GDM1 (cell line): ENCODE results near the gene YWHAG.
A peak's percentile ranks its signal among the peaks of the same experiment; 100 is the strongest.
"Not testable (repeated sequence)": the region's sequence is repeated elsewhere in the genome, so short reads cannot be mapped to it uniquely, and the experiment has no call there.

Source experiments
- DNase-seq: peaks from one replicate; lab custom pipeline; 2025; lab: John Stamatoyannopoulos, UW

YWHAG gene

DNA sequence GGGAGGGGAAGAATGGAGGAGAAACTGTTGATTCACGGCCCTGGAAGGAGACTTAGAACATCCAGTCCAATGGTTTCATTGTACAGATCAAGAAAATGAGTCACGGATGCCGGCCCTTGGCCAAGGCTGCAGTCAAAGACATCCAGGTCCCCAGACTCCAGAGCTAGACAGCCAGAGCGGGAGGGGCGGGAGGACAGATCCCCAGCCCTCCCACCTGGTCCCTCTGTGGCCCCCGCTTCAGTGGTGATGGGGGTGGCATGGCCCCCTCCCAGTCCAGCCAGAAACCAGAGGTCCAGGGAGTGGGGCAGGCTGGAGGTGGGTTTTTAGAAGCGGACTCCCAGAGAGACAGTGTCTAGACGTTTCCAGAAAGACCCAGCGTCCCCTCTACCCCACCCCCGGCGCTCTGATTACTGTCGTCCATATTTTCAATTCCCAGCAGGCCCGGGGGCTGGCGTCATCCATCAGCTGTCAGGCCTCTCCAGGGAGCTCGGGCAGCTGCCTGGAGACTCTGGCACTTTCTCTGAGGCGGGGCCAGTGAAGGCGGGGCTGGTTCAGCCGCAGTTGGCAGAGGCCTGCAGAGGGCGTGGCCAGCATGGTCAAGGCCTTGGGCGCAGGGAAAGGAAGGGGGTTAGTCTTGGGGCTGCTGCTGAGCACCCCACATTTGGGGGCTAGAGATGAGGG lies 64.3 kb downstream of the YWHAG start:
- no peak for DNase-seq

DNA sequence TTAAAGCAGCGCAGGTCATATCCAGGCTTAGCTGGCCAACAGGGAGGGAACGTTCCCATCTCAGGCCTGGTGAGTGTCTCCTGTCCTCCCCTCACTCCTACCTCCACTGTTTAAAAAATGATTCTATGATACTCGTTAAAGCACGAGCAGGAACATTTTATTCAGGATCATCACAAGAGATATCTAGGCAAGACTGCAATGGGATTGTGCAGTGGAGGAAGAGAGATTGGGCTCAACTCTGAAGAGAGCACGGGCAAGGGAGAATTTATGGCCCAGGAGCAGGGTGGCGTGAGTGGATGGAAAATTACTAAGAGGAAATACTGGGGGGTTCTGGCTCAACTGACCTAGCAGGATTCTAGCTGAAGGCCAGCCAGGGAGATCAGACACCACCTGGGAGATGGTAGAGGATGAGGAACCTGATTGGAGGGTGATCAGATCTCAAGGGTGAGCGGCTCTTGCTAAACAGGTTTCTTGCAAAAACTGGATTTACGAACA lies 65.3 kb downstream of the YWHAG start:
- DNase-seq: no peak

DNA sequence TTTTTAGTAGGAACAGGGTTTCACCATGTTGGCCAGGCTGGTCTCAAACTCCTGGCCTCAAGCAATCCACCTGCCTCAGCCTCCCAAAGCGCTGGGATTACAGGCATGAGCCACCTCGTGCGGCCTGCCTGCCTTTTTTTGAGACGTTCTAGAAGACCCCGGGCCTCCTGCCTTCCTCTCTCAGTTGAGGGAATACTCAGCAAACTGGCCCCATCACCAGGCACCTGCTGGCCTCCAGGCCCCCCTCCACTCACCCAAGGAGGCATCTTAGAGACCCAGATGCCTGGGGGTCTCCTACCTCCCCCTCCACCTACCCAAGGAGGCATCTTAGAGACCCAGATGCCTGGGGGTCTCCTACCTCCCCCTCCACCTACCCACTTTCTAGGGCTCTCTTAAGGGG lies 65.9 kb downstream of the YWHAG start:
- not testable (repeated sequence) for DNase-seq

DNA sequence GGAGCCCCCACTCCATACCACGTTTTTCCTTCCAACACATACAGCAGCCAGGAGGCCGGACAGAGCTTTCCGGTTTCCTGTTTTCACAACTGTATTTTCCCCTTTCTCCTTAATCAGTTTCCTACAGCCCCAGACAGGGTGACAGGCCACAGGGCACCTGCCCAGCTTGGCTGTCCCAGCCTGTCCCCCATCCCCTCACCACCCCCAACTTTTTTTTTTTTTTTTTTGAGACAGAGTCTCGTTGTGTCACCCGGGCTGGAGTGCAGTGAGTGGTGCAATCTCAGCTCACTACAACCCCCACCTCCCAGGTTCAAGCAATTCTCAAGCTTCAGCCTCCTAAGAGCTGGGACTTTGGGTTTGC lies 66.6 kb downstream of the YWHAG start:
- DNase-seq: peak; percentile 79

DNA sequence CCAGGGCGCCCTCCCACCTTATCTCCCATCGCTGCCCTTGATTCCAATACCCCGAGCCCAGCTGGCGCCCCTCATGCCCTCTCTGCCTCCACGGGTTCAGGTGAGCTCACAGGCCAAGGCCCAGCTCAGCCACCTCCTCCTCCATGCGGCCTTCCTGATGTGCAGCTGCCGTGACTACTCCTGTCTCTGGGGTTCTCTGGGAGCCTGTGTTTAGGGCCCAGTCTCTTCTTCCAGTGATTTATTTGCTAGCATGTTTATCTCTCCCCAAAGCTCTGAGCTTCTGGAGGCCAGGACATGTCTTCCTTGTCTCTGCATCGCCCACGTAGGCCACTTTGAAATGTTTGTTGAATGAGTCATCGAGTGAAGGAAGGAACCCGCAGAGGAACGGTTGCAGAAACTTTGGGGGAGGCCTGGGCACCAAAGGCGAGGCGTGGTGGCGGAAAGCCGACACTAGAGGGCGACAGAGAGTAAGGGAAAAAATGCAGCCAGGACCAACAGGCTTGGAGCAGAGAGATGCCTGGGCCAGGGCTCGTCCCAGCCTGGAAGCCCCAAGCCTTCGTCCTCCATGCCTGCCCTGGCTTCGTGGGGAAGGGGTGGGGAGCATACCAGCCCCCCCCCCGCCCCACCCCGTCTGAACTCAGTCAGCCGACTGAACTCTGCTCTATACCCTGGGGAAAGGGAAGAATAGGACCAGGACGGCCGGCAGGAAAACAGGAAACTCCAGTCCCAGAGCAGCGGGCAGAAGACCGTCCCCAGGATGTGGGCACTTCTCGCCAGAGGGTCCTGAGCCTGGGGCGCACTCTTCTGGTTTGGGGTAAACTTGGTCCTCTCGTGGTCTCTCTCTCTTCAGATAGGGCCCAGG lies 67.2 kb downstream of the YWHAG start:
- DNase-seq: peak; percentile 93

DNA sequence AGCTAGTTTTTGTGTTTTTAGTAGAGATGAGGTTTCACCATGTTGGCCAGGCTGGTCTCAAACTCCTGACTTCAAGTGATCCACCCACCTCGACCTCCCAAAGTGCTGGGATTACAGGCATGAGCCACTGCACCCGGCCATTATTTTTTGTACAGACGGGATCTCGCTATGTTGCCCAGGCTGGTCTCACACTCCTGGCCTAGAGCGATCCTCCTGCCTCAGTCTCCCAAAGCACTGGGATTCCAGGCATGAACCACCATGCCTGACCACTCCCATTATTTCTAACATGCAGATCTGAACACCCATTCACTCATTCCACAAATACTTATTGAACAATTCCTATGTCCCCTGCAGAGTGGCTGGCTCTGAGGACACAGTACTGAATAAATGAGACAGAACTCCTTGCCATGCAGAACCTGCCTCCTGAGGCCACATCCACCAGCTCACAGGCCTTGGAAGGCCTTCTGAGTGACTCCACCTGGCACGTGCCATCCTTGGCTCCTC lies 67.9 kb downstream of the YWHAG start:
- not testable (repeated sequence) for DNase-seq

DNA sequence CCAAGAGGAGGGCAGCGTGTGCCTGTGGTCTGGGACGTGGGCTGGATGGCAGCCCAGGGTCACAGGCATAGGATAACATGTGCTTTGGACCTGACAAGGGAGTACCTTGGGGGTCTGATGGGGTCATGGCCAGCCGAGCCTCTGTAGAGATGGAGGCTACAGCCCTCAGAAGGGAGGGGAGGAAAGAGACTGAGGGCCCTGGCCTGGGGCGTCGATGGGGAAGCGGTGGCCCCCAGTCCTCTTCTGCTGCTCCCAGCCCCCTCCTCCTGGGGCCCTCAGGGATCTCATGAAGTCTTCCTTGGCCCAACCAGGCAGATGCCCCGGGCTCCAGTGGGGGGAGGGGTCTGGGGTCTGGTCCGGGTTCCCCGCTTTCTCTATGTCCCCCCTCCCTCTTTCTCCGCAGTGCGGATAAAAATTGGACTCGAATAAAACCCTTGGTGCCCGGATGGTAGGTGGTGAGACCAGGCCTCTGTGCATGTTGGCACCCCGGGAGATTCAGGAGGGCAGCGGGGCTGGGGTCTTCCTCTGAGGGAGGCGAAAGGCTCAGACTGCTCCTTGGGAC lies 71.9 kb downstream of the YWHAG start:
- DNase-seq: no peak

DNA sequence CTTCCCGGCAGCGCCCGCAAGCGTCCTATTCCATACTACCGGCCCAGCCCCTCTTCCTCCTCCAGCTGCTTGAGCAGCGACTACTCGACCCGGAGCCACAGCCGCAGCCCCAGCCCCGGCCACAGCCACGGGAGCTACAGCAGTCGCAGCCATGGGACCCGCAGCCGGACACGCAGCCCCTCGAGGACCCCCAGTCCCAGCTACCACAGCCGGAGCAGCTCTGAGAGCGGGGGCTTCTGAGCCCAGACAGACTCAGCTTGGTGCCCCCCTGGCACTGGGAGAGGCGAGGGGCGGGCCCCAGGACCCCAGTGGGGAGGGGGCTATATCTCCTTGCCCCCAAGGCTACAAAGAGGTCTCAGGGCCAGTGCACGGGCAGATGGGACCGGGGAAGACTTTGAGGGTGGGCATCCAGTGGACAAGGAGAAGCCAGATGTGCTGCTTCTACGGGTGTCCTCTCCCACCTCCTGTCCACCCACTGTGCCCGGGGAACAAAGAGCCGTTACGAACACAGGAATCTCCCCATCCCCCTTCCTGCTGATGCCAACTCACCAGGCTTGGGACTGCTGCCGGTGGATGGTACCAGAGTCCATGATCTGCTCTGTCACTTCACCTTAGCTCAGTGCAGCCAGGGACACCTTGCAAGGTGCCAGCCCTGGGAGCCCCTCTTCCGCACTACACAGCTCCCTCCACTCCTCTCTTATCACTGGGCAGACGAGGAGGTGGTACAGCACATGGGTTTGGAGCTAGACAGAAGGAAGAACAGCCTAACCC lies 73.0 kb downstream of the YWHAG start:
- DNase-seq: no peak

DNA sequence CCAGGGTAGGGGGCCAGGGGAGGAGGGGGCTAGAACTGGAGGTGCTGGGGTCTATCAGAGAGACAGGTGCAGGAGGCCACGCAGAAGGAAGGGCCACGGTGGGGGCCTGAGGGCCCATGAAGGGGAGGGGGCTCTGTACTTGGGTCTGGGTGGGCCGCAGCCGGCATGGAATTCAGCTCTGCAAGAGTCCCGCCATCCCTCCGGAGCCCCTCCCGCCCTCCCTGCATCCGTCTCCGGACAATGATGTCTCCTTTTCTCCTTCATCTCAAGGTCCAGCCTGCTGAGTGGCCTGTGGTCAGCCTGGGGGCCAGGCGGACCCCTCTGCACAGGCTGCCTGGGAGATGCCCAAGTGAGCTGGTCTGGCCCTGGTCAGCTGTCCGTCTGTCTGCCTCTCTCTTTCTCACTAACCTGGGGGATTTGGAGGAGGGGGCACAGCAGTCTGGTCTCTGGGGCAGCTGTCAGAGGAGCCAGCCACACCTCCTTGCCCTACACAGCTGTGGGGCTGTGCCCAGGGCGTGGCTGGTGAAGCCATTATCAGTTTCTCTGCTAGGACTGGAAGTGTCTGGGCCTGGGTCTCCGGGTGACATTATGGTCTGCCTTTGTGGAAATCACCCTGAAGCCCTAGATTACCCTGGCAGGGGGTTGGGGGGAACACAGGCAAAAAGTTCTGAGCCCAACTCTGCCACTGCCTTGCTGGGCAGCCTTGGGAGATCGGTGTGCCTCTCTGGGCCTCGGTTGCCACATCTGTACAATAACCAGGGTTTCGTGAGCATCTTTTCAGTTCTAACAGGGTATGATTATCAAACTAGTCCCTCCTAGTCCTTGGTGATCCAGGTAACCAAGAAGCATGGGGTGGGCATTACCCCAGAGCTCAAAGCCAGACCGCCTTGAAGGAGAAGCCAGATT lies 75.3 kb downstream of the YWHAG start:
- no peak for DNase-seq

DNA sequence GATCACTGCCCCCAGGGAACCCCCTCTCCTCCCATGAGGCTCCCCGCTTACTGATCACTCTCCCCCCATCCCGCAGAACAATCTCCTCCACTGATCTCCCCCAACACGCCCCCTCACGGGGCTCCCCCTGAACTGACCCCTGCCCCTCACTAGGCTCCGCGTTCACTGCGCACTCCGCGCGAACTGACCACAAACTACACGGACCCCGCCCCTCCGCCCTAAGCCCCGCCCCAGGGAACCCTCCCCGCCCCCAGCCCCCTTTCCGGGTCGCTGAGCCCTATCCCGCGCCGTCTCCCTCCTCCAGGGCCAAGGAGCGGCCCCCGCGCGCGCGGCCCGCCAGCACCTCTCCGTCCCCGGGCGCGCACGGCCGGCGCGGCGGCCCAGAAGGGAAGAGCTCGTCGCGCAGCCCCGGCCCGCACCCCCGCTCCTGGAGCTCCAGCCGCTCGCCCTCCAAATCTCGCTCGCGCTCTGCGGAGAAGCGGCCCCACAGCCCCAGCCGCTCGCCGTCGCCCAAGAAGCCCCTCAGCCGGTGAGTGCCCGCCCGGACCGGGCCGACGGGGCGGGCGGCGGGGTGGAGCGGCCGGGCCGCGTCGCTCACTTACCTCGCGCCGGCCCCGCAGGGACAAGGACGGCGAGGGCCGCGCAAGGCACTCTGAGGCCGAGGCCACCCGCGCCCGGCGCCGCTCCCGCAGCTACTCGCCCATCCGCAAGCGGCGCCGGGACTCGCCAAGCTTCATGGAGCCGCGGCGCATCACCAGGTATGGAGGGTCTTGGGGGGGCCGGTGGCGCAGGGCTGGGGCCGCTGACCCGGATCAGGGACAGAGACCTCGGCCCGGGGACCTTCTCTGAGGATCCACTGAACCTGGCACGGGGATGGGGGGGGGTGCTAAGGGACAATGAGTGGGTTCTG lies 76.2 kb downstream of the YWHAG start:
- DNase-seq: no peak

DNA sequence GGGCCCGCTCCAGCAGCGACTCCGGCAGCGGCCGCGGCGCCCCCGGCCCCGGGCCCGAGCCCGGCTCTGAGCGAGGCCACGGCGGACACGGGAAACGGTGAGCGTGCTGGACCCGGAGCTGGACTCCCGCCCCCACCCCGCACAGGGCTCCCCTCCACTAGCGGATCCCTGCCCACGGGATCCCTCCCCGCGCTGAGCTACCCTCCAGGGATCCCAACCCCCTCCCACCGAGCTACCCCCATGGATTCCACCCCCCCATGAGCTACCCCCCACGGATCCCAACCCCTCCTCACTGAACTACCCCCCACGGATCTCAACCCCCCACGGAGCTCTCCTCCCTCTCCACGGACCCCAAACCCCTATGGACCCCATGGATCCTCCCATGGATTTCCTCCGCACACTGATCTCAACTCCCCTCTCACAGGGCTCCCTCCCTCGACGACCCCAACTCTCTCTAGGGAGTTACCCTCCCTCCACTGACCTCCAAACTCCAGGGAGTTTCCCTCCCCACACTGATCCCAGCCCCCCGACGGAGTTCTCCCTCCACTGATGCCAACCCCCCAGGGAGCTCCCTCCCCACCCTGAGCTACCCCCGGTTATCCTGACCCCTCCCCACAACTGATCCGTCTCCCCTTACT lies 77.0 kb downstream of the YWHAG start:
- no peak for DNase-seq

DNA sequence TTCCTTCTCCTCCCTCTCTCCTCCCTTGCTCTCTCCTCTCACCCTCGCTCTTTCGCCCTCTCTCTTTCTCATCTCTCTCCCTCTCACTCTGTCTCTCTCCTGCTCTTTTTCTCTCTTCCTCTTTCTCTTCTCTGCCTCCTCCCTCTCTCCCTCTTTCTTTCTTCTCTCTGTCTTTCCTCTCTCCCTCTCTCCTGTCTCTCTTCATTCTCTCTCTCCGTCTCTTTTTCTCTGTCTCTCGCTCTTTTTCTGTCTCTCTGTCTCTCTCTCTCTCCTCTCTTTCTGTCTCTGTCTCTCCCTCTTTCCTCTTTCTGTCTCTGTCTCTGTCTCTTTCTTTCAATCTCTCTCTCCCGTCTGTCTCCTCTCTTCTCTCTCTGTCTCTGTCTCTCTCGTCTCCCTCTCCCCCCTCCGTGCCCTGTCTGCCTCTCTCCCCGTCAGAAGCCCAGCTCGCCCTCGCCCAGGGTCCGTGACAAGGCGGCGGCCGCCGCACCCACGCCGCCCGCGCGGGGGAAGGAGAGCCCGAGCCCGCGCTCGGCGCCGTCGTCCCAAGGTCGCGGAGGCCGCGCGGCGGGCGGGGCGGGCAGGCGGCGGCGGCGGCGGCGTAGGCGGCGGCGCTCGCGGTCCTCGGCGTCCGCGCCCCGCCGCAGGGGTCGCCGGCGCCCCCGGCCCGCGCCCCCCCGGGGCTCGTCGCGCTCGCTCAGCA lies 77.6 kb downstream of the YWHAG start:
- no peak for DNase-seq

DNA sequence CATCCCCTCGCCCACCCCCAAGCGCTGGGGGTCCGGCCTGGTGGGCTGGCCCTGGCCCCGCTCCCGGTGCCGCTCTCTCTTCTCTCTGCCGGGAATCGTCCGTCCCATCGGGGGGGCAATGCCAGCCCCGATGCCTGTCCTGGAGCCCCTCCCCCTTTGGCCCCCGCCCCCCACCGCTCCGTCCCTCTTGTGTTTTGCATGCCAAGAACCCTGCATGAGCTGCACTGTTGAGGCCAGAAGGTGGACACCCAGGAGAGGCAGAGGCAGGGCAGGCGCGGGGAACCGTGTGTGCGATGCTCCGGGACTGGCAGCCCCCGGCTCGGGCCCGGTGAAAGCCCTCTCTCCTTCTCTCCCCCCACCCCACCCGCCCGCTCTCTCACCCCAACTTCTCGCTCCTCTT lies 78.4 kb downstream of the YWHAG start:
- no peak for DNase-seq

DNA sequence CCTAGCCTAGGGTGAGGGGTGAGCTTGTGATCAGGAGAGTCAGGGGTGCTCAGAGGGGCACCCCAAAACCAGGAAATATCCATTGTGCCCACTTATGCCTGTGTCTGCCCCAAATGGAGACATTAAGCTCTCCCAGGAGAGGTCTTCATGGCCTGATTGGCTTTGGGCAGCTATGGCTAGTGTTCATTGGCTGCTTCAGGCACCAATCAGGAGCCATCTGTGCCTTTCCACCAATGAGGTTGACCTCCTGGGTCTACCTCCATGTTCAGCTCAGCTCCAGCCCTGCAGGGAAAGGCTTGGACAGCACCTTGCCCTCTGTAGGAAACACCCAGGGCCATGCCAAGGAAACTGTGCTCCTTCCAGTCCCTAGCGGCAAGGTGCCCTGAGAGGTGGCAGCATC lies 80.3 kb downstream of the YWHAG start:
- no peak for DNase-seq
